HG02884 (cell line): ENCODE data around the gene ARHGAP26.

Experiments used
- ATAC-seq: cut with Tn5 transposase; IDR thresholded peaks from one replicate; pipeline ENCODE4 v1.9.1; 2021; ENCODE audit warnings: mild to moderate bottlenecking, moderate library complexity; ENCODE audit not compliant: unreplicated experiment

Gene ARHGAP26

GRCh38 chr5:142769793-142770649 is at the start of gene ARHGAP26:
Gene ARHGAP26 (plus strand): TSS chr5:142770377. CDS start chr5:142770762, 385 bp downstream.
- peak; percentile 98 for ATAC-seq

- ATAC-seq, result no peak
Observed at GRCh38 chr5:142720641-142721271, 49.4 kb upstream of the ARHGAP26 start.

GRCh38 chr5:142722146-142722545 is 48.0 kb upstream of the ARHGAP26 start:
- ATAC-seq, result no peak

GRCh38 chr5:142722896-142723295 is 47.3 kb upstream of the ARHGAP26 start:
- no peak for ATAC-seq

GRCh38 chr5:142724821-142725220 is 45.4 kb upstream of the ARHGAP26 start:
- ATAC-seq, result no peak

- no peak for ATAC-seq
Observed at GRCh38 chr5:142725231-142726187, 44.7 kb upstream of the ARHGAP26 start.

- no peak for ATAC-seq
Observed at GRCh38 chr5:142726188-142726731, 43.9 kb upstream of the ARHGAP26 start.

- no peak for ATAC-seq
Observed at GRCh38 chr5:142727735-142728047, 42.5 kb upstream of the ARHGAP26 start.

GRCh38 chr5:142735323-142736246 is 34.6 kb upstream of the ARHGAP26 start:
- no peak for ATAC-seq

GRCh38 chr5:142736247-142736632 is 33.9 kb upstream of the ARHGAP26 start:
- no peak for ATAC-seq

- ATAC-seq, result no peak
Observed at GRCh38 chr5:142737179-142737578, 33.0 kb upstream of the ARHGAP26 start.

- ATAC-seq, result no peak
Observed at GRCh38 chr5:142740474-142741242, 29.5 kb upstream of the ARHGAP26 start.

GRCh38 chr5:142743592-142744441 is 26.4 kb upstream of the ARHGAP26 start:
- ATAC-seq, result no peak

GRCh38 chr5:142745268-142745667 is 24.9 kb upstream of the ARHGAP26 start:
- no peak for ATAC-seq

- no peak for ATAC-seq
Observed at GRCh38 chr5:142746532-142747433, 23.4 kb upstream of the ARHGAP26 start.

- ATAC-seq, result no peak
Observed at GRCh38 chr5:142748132-142748531, 22.0 kb upstream of the ARHGAP26 start.

GRCh38 chr5:142748568-142749249 is 21.5 kb upstream of the ARHGAP26 start:
- no peak for ATAC-seq
